HEK293 (cell line): Measurements from ENCODE around the gene WNT2.

ENCODE experiments used
- CTCF ChIA-PET: fragments of 350-600 bp; formaldehyde crosslinking; extraction: SDS; loops from one replicate; lab custom pipeline; 2021; ENCODE audit warnings: antibody characterized with exemption; lab: Yijun Ruan, JAX
- POLR2A ChIA-PET: fragments of 300-600 bp; formaldehyde crosslinking; extraction: SDS; loops from one replicate; lab custom pipeline; 2020; ENCODE audit warnings: antibody characterized with exemption, inconsistent platforms; lab: Yijun Ruan, JAX
- H3K27ac ChIP-seq: fragments of 200-500 bp; sonication (Bioruptor generic); 2 replicates; pipeline ENCODE4 v1.5.1; 2014; ENCODE audit warnings: low read depth, low read length, control low read depth, inconsistent platforms; ENCODE audit errors: extremely low read depth
- H3K36me3 ChIP-seq, 2 experiments: fragments of 200-500 bp in 1 of 2; sonication (Bioruptor generic) in 1 of 2; 1 replicate in 1 of 2; 2 replicates in 1 of 2; pipeline ENCODE4 v1.5.1; 2014 to 2017; ENCODE audit warnings: inconsistent platforms in 2 of 2, low read length in 2 of 2; ENCODE audit not compliant: control insufficient read depth in 2 of 2, insufficient read depth in 1 of 2
- H3K4me1 ChIP-seq: fragments of 200-500 bp; sonication (Bioruptor generic); 2 replicates; pipeline ENCODE4 v1.5.1; 2014; ENCODE audit warnings: mild to moderate bottlenecking, low read length, inconsistent platforms; ENCODE audit not compliant: control insufficient read depth, insufficient read depth
- H3K4me3 ChIP-seq: 2 replicates; pipeline ENCODE4 v1.5.1; 2011; ENCODE audit warnings: low read depth, mild to moderate bottlenecking, control low read depth, low read length, moderate library complexity
- H3K9me3 ChIP-seq: fragments of 200-500 bp; sonication (Bioruptor generic); 2 replicates; pipeline ENCODE4 v1.5.1; 2014; ENCODE audit warnings: low read depth, low read length, inconsistent platforms; ENCODE audit not compliant: control insufficient read depth, insufficient read depth
- EGR2 ChIP-seq: fragments of 450-650 bp; formaldehyde crosslinking; IDR thresholded peaks from 2 replicates; pipeline ENCODE4 v1.5.1; 2016; ENCODE audit warnings: low read depth, missing biosample characterization, missing genetic modification characterization
- INSM2 ChIP-seq: fragments of 450-650 bp; formaldehyde crosslinking; IDR thresholded peaks from 2 replicates; pipeline ENCODE4 v1.5.1; 2016; ENCODE audit warnings: missing biosample characterization, missing genetic modification characterization
- PRDM2 ChIP-seq: fragments of 450-650 bp; formaldehyde crosslinking; IDR thresholded peaks from 2 replicates; pipeline ENCODE4 v1.5.1; 2016; ENCODE audit warnings: missing biosample characterization, missing genetic modification characterization, borderline replicate concordance
- PRDM6 ChIP-seq: fragments of 450-650 bp; formaldehyde crosslinking; IDR thresholded peaks from 2 replicates; pipeline ENCODE4 v1.5.1; 2017; ENCODE audit warnings: missing biosample characterization, missing genetic modification characterization
- RBAK ChIP-seq: fragments of 450-650 bp; formaldehyde crosslinking; IDR thresholded peaks from 2 replicates; pipeline ENCODE4 v1.5.1; 2016; ENCODE audit warnings: missing biosample characterization, missing genetic modification characterization
- SP3 ChIP-seq: fragments of 450-650 bp; formaldehyde crosslinking; IDR thresholded peaks from 2 replicates; pipeline ENCODE4 v1.5.1; 2016; ENCODE audit warnings: missing biosample characterization, missing genetic modification characterization
- WT1 ChIP-seq: fragments of 450-650 bp; formaldehyde crosslinking; IDR thresholded peaks from 2 replicates; pipeline ENCODE4 v1.5.1; 2016; ENCODE audit warnings: missing biosample characterization, missing genetic modification characterization
- ZBTB20 ChIP-seq: fragments of 450-650 bp; formaldehyde crosslinking; IDR thresholded peaks from 2 replicates; pipeline ENCODE4 v1.5.1; 2016; ENCODE audit warnings: missing biosample characterization, missing genetic modification characterization
- ZEB2 ChIP-seq: fragments of 450-650 bp; formaldehyde crosslinking; IDR thresholded peaks from 2 replicates; pipeline ENCODE4 v1.5.1; 2016; ENCODE audit warnings: missing biosample characterization, missing genetic modification characterization
- ZNF132 ChIP-seq: fragments of 450-650 bp; formaldehyde crosslinking; IDR thresholded peaks from 2 replicates; pipeline ENCODE4 v1.5.1; 2017; ENCODE audit warnings: missing biosample characterization, missing genetic modification characterization, borderline replicate concordance
- ZNF292 ChIP-seq: fragments of 450-650 bp; formaldehyde crosslinking; IDR thresholded peaks from 2 replicates; pipeline ENCODE4 v1.5.1; 2016; ENCODE audit warnings: low read depth, missing biosample characterization, missing genetic modification characterization, borderline replicate concordance
- ZNF335 ChIP-seq: fragments of 450-650 bp; formaldehyde crosslinking; conservative IDR thresholded peaks from 2 replicates; pipeline ENCODE4 v1.5.1; 2016; ENCODE audit warnings: missing biosample characterization, missing genetic modification characterization
- ZNF391 ChIP-seq: fragments of 450-650 bp; formaldehyde crosslinking; IDR thresholded peaks from 2 replicates; pipeline ENCODE4 v1.5.1; 2016; ENCODE audit warnings: low read depth, missing biosample characterization, missing genetic modification characterization, borderline replicate concordance
- ZNF473 ChIP-seq: fragments of 450-650 bp; formaldehyde crosslinking; IDR thresholded peaks from 2 replicates; pipeline ENCODE4 v1.5.1; 2017; ENCODE audit warnings: missing biosample characterization, missing genetic modification characterization
- ZNF501 ChIP-seq: fragments of 450-650 bp; formaldehyde crosslinking; IDR thresholded peaks from 2 replicates; pipeline ENCODE4 v1.5.1; 2016; ENCODE audit warnings: missing biosample characterization, missing genetic modification characterization
- ZNF510 ChIP-seq: fragments of 450-650 bp; formaldehyde crosslinking; IDR thresholded peaks from 2 replicates; pipeline ENCODE4 v1.5.1; 2018; ENCODE audit warnings: mild to moderate bottlenecking, missing genetic modification characterization, missing biosample characterization; ENCODE audit not compliant: insufficient replicate concordance
- ZNF654 ChIP-seq: fragments of 450-650 bp; formaldehyde crosslinking; IDR thresholded peaks from 2 replicates; pipeline ENCODE4 v1.5.1; 2016; ENCODE audit warnings: low read depth, missing biosample characterization, missing genetic modification characterization
- ZNF843 ChIP-seq: fragments of 450-650 bp; formaldehyde crosslinking; IDR thresholded peaks from 2 replicates; pipeline ENCODE4 v1.5.1; 2016; ENCODE audit warnings: missing biosample characterization, missing genetic modification characterization

The WNT2 gene

GRCh38 chr7:117270371-117270770, 52.5 kb downstream of the WNT2 start (continued):
- TF ChIP-seq ZNF132: no peak
- no peak for TF ChIP-seq ZNF473 (tag by site-specific recombination)
- TF ChIP-seq SP3 (tag by site-specific recombination): no peak
- no peak for TF ChIP-seq ZNF654 (tag by site-specific recombination)
- no peak for TF ChIP-seq EGR2 (tag by site-specific recombination)
- TF ChIP-seq ZBTB20: 0 out of 2 replicates have a peak, but pooled peaks have one; percentile 24
- no peak for TF ChIP-seq ZNF292 (tag by site-specific recombination)
- no peak for TF ChIP-seq INSM2
- no peak for TF ChIP-seq RBAK (tag by site-specific recombination)
- no peak for TF ChIP-seq ZEB2 (tag by site-specific recombination)
- no peak for TF ChIP-seq ZNF391 (tag by site-specific recombination)
- TF ChIP-seq ZNF335 (tag by site-specific recombination): 0 out of 2 replicates have a peak, but pooled peaks have one; percentile 21
- no peak for TF ChIP-seq ZNF501
- TF ChIP-seq PRDM2 (tag by site-specific recombination): no peak

- POLR2A ChIA-PET: no interaction called here
- H3K36me3 ChIP-seq: no peaks in the 10 kb centered on the region
- H3K27ac ChIP-seq: no peak overlapping the region
- 0 out of 2 replicates have a peak, but pooled peaks cover 9% of the 10 kb centered on the region for H3K4me1 ChIP-seq
- TF ChIP-seq ZNF843 (tag by site-specific recombination) (peak; percentile 23; the same call in 1 of the 2 replicates), WT1 (peak; percentile 94), PRDM6 (tag by site-specific recombination) (peak; percentile 71), ZNF510 (tag by site-specific recombination) (no peak)
- no peaks in the 10 kb centered on the region for H3K9me3 ChIP-seq
- CTCF ChIA-PET: no interaction called here
- no peak overlapping the region for H3K4me3 ChIP-seq
Measured at GRCh38 chr7:117269886-117270285, 53.0 kb downstream of the WNT2 start.
